Measurements from ENCODE around the gene LIM2. TPM values are rescaled to one million over a fixed set of nuclear protein-coding genes. Genes with fewer than 3 reads are reported as not detected.
"Not testable (repeated sequence)": the region's sequence is repeated elsewhere in the genome, so short reads cannot be mapped to it uniquely, and the experiment has no call there.

LIM2 gene
- not detected in 2 replicates for total RNA-seq

- Mint-ChIP-seq H3K27ac (peak within 1 kb of the TSS; percentile 18), H3K36me3 (ENCODE audit: low read depth) (peaks cover 2% of the 10 kb centered on the region), H3K9me3 (no peaks in the 10 kb centered on the region), H3K4me3 (no peak within 1 kb of the TSS), H3K4me1 (ENCODE audit: low read depth) (peaks cover 26% of the 10 kb centered on the region), H3K27me3 (ENCODE audit: insufficient read depth) (no peaks in the 10 kb centered on the region)
- DNase-seq (ENCODE audit: low spot score) = no peak
- intact Hi-C loops (cut with micrococcal nuclease) = no loop called here
Observed at GRCh38 chr19:51387924-51388389, at the start of gene LIM2. LIM2 (minus strand) TSS chr19:51387974; CDS start chr19:51387443, 531 bp downstream.

- H3K27me3 Mint-ChIP-seq (ENCODE audit: insufficient read depth) = peaks cover 40% of the 10 kb centered on the region
- DNase-seq (ENCODE audit: low spot score) = no peak
Observed at GRCh38 chr19:51434456-51434855, 46.7 kb upstream of the LIM2 start.

GRCh38 chr19:51433043-51433442, 45.3 kb upstream of the LIM2 start:
- Mint-ChIP-seq H3K4me3 (no peak overlapping the region), H3K4me1 (ENCODE audit: low read depth) (peaks cover 13% of the 10 kb centered on the region), H3K27ac (no peak overlapping the region), H3K27me3 (ENCODE audit: insufficient read depth) (peaks cover 48% of the 10 kb centered on the region), H3K9me3 (no peaks in the 10 kb centered on the region), H3K36me3 (ENCODE audit: low read depth) (no peaks in the 10 kb centered on the region)
- intact Hi-C loops (cut with micrococcal nuclease) = no loop called here
- no peak for DNase-seq (ENCODE audit: low spot score)

More at GRCh38 chr19:51434456-51434855, 46.7 kb upstream of the LIM2 start:
- Mint-ChIP-seq H3K4me1 (ENCODE audit: low read depth) (peaks cover 27% of the 10 kb centered on the region), H3K9me3 (no peaks in the 10 kb centered on the region), H3K36me3 (ENCODE audit: low read depth) (no peaks in the 10 kb centered on the region), H3K27ac (no peak overlapping the region), H3K4me3 (no peak overlapping the region)
- intact Hi-C loops (cut with micrococcal nuclease) = no loop called here

GRCh38 chr19:51431124-51431523, 43.4 kb upstream of the LIM2 start:
- DNase-seq (ENCODE audit: low spot score) = no peak
- intact Hi-C loops (cut with micrococcal nuclease) = no loop called here
- H3K27me3 Mint-ChIP-seq (ENCODE audit: insufficient read depth) = peaks cover 34% of the 10 kb centered on the region
- H3K4me1 Mint-ChIP-seq (ENCODE audit: low read depth) = peaks cover 5% of the 10 kb centered on the region
- no peak overlapping the region for H3K4me3 Mint-ChIP-seq
- H3K27ac Mint-ChIP-seq = no peak overlapping the region
- H3K9me3 Mint-ChIP-seq = no peaks in the 10 kb centered on the region
- H3K36me3 Mint-ChIP-seq (ENCODE audit: low read depth) = no peaks in the 10 kb centered on the region

- peaks cover 5% of the 10 kb centered on the region for H3K4me1 Mint-ChIP-seq (ENCODE audit: low read depth)
- no peak overlapping the region for H3K4me3 Mint-ChIP-seq
- no peak for DNase-seq (ENCODE audit: low spot score)
- no peak overlapping the region for H3K27ac Mint-ChIP-seq
- no peaks in the 10 kb centered on the region for H3K9me3 Mint-ChIP-seq
- H3K36me3 Mint-ChIP-seq (ENCODE audit: low read depth) = no peaks in the 10 kb centered on the region
- intact Hi-C loops (cut with micrococcal nuclease) = no loop called here
- peaks cover 27% of the 10 kb centered on the region for H3K27me3 Mint-ChIP-seq (ENCODE audit: insufficient read depth)
Observed at GRCh38 chr19:51430221-51430620, 42.4 kb upstream of the LIM2 start.

- H3K36me3 Mint-ChIP-seq (ENCODE audit: low read depth) = no peaks in the 10 kb centered on the region
- H3K9me3 Mint-ChIP-seq = no peaks in the 10 kb centered on the region
- DNase-seq (ENCODE audit: low spot score) = no peak
- H3K4me1 Mint-ChIP-seq (ENCODE audit: low read depth) = peaks cover 6% of the 10 kb centered on the region
- H3K27me3 Mint-ChIP-seq (ENCODE audit: insufficient read depth) = peaks cover 27% of the 10 kb centered on the region
- H3K4me3 Mint-ChIP-seq = no peak overlapping the region
- intact Hi-C loops (cut with micrococcal nuclease) = no loop called here
- H3K27ac Mint-ChIP-seq = no peak overlapping the region
Observed at GRCh38 chr19:51427201-51427600, 39.4 kb upstream of the LIM2 start.

GRCh38 chr19:51422053-51422448, 34.3 kb upstream of the LIM2 start:
- Mint-ChIP-seq H3K36me3 (ENCODE audit: low read depth) (no peaks in the 10 kb centered on the region), H3K4me1 (ENCODE audit: low read depth) (peaks cover 10% of the 10 kb centered on the region), H3K4me3 (no peak overlapping the region), H3K27me3 (ENCODE audit: insufficient read depth) (peaks cover 26% of the 10 kb centered on the region), H3K9me3 (no peaks in the 10 kb centered on the region), H3K27ac (no peak overlapping the region)
- intact Hi-C loops (cut with micrococcal nuclease) = loop anchor here (1.0 kb wide), 6 partner anchors 19 to 235 kb away; no protein-coding TSS in a partner anchor
- peak; percentile 78 for DNase-seq (ENCODE audit: low spot score)

GRCh38 chr19:51421229-51422052, 33.7 kb upstream of the LIM2 start:
- Mint-ChIP-seq H3K9me3 (no peaks in the 10 kb centered on the region), H3K4me3 (no peak overlapping the region), H3K4me1 (ENCODE audit: low read depth) (peaks cover 12% of the 10 kb centered on the region), H3K27me3 (ENCODE audit: insufficient read depth) (peaks cover 26% of the 10 kb centered on the region), H3K27ac (no peak overlapping the region), H3K36me3 (ENCODE audit: low read depth) (no peaks in the 10 kb centered on the region)
- intact Hi-C loops (cut with micrococcal nuclease) = loop anchor here (1.0 kb wide), 6 partner anchors 20 to 236 kb away; no protein-coding TSS in a partner anchor
- no peak for DNase-seq (ENCODE audit: low spot score)

GRCh38 chr19:51420511-51420910, 32.7 kb upstream of the LIM2 start:
- DNase-seq (ENCODE audit: low spot score); H3K27ac Mint-ChIP-seq; H3K9me3 Mint-ChIP-seq; intact Hi-C loops (cut with micrococcal nuclease); H3K36me3 Mint-ChIP-seq (ENCODE audit: low read depth); H3K4me3 Mint-ChIP-seq: not testable (repeated sequence)
- Mint-ChIP-seq H3K27me3 (ENCODE audit: insufficient read depth) (peaks cover 26% of the 10 kb centered on the region), H3K4me1 (ENCODE audit: low read depth) (peaks cover 12% of the 10 kb centered on the region)

- intact Hi-C loops (cut with micrococcal nuclease) = no loop called here
- no peak for DNase-seq (ENCODE audit: low spot score)
- peaks cover 12% of the 10 kb centered on the region for H3K4me1 Mint-ChIP-seq (ENCODE audit: low read depth)
- no peaks in the 10 kb centered on the region for H3K9me3 Mint-ChIP-seq
- no peak overlapping the region for H3K4me3 Mint-ChIP-seq
- H3K27ac Mint-ChIP-seq = no peak overlapping the region
- peaks cover 26% of the 10 kb centered on the region for H3K27me3 Mint-ChIP-seq (ENCODE audit: insufficient read depth)
- no peaks in the 10 kb centered on the region for H3K36me3 Mint-ChIP-seq (ENCODE audit: low read depth)
Observed at GRCh38 chr19:51418707-51419106, 30.9 kb upstream of the LIM2 start.

- Mint-ChIP-seq H3K4me1 (ENCODE audit: low read depth) (peaks cover 12% of the 10 kb centered on the region), H3K27me3 (ENCODE audit: insufficient read depth) (peaks cover 19% of the 10 kb centered on the region), H3K4me3 (no peak overlapping the region), H3K9me3 (no peaks in the 10 kb centered on the region), H3K27ac (peak overlapping the region; percentile 29), H3K36me3 (ENCODE audit: low read depth) (no peaks in the 10 kb centered on the region)
- intact Hi-C loops (cut with micrococcal nuclease) = loop anchor here (1.0 kb wide), 2 partner anchors 22 to 98 kb away; no protein-coding TSS in a partner anchor
- no peak for DNase-seq (ENCODE audit: low spot score)
Observed at GRCh38 chr19:51417810-51418157, 30.0 kb upstream of the LIM2 start.

- peaks cover 14% of the 10 kb centered on the region for H3K27me3 Mint-ChIP-seq (ENCODE audit: insufficient read depth)
- peaks cover 12% of the 10 kb centered on the region for H3K4me1 Mint-ChIP-seq (ENCODE audit: low read depth)
- peak within 1 kb of the TSS; percentile 29 for H3K27ac Mint-ChIP-seq
- H3K4me3 Mint-ChIP-seq = peak within 1 kb of the TSS; percentile 16
- intact Hi-C loops (cut with micrococcal nuclease) = loop anchor here (1.0 kb wide), 2 partner anchors 22 to 98 kb away; no protein-coding TSS in a partner anchor
- no peaks in the 10 kb centered on the region for H3K9me3 Mint-ChIP-seq
- H3K36me3 Mint-ChIP-seq (ENCODE audit: low read depth) = no peaks in the 10 kb centered on the region
- peak; percentile 2 for DNase-seq (ENCODE audit: low spot score)
Observed at GRCh38 chr19:51417107-51417809, 29.5 kb upstream of the LIM2 start, which contains the start of gene SIGLEC10. SIGLEC10 (minus strand) TSS chr19:51417642; CDS start chr19:51417581, 61 bp downstream.

GRCh38 chr19:51416422-51416821, 28.6 kb upstream of the LIM2 start:
- DNase-seq (ENCODE audit: low spot score); H3K9me3 Mint-ChIP-seq; H3K36me3 Mint-ChIP-seq (ENCODE audit: low read depth); H3K4me1 Mint-ChIP-seq (ENCODE audit: low read depth); intact Hi-C loops (cut with micrococcal nuclease); H3K4me3 Mint-ChIP-seq; H3K27ac Mint-ChIP-seq: not testable (repeated sequence)
- peaks cover 11% of the 10 kb centered on the region for H3K27me3 Mint-ChIP-seq (ENCODE audit: insufficient read depth)
